Cerebellar cortex (tissue), 1 donor: Measurements from ENCODE around the gene TOGARAM2.
A peak's percentile ranks its signal among the peaks of the same experiment; 100 is the strongest.
"Not testable (repeated sequence)": the region's sequence is repeated elsewhere in the genome, so short reads cannot be mapped to it uniquely, and the experiment has no call there.

ENCODE experiments used
- DNase-seq: peaks from one replicate; pipeline ENCODE4 v3.0.0-alpha.2; 2015; ENCODE audit warnings: low spot score

TOGARAM2 gene

DNA sequence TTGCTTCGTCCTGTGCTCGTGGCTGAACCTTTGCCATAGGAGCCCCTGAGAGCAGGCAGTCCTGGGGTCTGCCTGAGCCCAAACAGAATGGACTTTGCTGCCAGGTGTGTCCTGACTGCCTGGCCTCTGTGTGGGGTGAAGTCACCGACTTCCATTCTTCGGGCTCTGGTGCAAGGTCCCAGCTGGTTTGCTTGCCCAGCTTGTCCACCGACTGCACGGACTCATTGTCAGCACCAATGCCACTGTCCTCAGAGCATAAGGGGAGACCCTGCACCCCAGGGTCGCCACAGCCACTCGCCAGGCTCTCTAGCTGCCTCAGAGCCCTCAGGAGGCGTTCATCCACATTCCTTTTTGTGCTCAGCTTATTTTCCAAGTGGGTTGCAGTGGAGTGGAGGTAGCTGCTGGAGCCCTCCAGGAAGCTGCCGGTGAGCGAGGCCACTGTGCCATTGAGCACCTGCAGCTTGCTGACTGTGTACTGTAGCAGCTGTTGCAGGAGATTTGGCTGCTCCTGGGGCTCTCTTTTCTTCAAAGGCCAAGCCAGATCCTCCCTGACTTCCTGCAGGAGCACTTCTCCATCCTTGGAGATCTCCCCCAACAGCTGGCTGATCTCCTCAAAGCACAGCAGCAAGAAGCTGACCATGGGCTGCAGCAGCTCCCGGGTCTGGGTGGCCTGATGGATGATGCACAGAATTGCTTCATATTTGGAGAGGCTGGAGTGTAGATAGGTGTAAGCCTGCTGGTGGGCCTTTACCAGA is 92.0 kb downstream of the TOGARAM2 start:
- no peak for DNase-seq

DNA sequence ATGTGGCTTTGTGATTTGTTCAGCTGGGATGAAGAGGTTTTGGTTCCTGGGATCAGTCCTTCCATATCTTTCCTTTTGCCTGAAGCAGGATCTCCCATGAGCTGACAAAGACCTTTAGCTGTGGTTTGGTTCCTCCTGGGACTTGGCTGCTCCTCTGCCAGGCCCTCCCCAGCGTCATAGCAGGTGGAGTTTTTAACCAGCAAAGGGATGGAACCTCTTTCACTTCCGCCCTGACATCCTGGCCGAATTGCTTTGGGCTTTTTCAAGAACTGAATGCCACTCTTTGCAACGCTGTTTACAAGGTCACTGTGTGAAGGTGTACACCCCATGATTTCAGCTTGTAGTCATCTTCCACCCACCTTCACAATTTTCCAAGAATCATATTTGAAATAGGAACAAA is 92.8 kb downstream of the TOGARAM2 start:
- no peak for DNase-seq

DNA sequence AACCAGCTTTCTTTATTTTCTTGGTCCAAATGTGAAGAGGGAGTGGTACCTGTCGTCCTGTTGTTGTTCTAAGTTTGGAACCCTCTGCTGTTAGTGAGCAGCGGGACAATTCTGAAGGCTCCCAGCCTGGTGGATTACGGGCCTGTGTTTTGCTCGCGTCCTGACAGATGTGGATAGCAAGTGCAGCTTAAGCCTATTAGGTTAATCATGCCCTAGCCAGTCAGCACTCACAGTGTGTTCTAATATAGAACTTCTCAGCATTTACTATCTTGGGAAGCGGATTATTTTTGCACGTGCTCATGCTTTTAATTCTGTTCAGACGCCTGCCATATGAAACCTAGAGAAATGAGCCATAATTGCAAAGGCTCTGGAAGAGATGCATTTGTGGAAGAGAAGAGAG is 93.3 kb downstream of the TOGARAM2 start, which contains the start of gene PCARE:
PCARE (minus strand) TSS at position 113 of the 400 bp plus-strand sequence. CDS start 262 bp downstream, outside the sequence.
- no peak for DNase-seq

DNA sequence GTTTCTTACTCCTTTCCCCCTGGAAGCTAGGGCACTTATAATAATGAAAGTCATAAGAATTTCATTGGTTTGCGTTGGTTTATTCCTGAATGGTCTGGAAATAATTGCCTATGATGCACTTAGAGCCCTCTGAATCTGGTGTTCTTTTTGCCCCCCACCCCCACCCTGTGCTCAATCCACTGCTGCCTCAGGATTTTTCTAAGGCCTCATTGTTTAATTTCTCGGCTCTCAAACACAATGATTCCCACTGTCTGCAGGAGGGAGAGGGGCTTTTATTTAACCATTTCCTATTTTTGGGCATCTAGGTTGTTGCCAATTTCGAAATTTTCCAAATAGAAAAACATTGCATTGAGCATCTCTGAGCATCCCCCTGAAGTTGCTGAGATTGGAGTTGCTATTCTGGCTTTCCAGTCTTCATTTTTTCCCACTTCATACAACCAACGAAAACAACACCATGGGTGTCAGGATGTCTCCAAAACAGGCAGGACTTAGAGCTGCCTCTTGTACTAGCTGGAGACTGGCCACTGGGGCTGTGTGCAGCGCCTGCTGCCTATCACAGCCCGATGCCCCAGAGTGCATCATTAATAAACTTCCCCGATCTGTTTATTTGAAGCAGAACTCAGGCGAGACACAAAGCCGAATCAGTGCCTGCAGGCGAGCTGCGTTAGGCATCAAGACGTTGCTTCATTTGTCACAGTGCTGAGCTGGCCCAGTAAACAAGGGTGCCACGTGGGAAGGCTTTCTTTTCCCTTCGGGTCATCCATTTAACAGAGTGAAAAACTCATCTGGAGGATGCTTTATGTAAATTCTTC is 95.0 kb downstream of the TOGARAM2 start:
- peak; percentile 22 for DNase-seq

DNA sequence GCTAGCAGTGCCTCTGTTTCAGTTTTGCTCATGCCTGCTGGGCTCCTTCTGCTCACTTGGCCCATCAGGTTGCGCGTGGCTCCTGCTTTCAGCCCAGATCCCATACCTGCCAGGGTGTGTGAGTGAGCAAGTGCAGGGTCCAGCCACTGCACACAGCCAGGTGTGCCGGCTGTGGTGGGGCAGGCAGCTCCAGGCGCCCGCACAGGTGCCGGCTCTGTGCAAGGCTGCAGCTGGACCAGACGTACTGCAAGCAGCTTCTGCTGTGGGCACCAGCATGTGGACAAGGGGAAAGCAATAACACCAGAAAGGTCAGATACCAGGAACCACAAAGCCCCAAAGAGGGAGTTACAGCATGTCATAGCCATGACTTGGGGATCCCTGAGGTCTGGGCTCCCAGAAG is 98.8 kb downstream of the TOGARAM2 start:
- DNase-seq: no peak

DNA sequence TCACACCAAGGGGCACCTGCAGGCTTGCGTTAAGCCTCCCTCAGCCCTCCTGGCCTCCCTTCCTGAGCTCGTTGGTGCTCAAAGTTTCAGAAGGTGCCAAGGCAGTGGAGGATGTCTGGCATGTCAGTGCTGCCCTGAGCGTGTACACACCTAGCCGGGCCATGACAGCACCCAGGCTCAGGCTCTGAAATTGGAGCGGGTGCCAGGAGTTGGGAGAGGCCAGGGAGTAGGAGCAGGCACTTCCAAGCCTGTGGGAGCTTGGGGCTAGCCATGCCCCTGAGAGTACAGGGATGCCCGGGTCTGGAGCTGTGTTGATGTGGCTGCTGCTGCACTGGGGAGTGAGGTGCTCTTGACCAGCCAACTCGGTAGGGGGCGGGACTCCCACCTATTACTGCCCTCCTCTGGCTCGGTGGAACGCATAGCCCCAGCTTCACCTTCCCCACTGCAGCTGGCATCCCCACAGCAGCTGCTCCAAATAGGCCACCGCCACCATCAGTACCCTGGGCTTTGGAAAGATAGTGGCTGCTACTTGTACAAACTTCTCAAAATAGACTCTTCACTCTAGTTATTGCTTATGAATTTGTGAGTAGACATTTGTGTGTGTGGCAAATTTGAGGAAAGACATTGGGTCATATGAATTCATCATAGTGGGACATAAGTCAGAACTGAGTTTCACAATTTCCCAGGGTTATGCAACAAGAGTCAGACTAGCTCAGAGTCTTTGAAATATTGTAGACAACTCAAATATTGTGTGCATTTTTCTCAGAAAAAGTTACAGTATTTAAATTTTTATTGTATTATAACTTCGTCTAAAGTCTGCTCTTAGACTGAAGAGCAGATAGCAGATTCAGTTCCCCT is 100.0 kb downstream of the TOGARAM2 start:
- no peak for DNase-seq

DNA sequence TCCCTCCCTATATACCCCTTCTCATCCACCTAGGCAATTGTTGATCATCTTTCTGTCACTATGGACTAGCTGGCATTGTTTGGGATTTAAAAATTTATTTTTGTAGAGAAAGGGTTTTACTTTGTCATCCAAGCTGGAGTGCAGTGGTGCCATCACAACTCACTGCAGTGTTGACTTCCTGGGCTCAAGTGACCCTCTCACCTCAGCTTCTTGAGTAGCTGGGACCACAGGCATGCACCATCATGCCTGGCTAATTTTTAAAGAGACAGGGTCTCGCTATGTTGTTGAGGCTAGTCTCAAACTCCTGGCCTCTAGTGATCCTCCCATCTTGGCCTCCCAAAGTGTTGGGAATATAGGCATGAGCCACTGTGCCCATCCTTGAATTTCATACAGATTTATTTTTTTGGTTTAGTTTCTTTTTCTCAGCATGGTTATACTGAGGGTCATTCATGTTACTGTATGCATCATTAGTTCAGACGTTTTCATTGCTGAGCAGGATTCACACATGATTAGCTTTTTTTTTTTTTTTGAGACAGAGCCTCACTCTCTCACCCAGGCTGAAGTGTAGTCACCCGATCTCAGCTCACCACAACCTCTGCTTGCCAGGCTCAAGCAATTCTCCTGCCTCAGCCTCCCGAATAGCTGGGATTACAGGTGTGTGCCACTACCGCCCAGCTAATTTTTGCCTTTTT is 101.9 kb downstream of the TOGARAM2 start:
- no peak for DNase-seq

DNA sequence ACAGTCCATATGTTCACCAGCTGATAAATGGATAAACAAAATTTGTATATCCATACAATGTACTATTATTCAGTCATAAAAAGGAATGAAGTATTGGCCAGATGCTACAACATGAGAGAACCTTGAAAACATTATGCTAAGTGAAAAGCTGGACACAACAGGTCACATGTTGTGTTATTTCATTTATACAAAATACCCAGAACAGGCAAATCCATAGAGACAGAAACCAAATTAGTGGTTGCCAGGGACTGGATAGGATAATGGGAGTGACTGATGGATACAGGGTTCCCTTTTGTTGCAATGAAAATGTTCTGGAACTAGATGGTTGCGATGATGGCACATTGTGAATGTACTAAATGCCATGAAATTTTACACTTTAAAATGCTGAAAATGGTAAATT is 103.5 kb downstream of the TOGARAM2 start:
- DNase-seq: no peak

DNA sequence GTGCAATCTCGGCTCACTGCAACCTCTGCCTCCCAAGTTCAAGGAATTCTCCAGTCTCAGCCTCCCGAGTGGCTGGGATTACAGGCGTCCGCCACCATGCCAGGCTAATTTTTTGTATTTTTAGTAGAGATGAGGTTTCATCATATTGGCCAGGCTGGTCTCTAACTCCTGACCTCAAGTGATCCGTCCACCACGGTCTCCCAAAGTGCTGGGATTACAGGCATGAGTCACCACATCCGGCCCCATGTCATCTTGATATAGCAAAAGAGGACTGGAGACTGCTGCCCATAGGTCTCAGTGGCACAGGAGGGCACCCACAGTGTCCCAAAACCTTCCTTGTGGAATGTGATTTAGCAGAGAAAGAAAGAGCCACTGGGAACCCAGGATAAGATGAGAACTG is 109.2 kb downstream of the TOGARAM2 start:
- not testable (repeated sequence) for DNase-seq

DNA sequence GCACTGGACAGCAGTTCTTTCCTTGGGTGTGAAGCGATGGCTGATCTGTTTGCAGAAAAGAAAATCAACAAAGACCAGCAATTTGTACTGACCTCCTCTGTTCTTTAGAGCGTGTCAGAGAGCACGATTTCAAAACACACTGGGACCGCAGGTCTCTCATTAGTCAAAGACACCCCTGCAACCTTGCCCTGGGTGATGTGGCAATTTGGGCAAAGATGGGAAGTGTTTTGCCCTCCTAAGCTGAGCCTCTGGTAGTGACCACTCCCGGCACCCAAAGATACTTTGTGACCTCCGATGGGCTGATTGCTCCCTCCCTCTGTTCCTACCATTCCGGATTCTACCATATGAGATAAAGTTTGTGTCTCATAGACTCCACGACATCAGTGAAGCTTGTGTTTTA is 115.9 kb downstream of the TOGARAM2 start:
- DNase-seq: no peak

DNA sequence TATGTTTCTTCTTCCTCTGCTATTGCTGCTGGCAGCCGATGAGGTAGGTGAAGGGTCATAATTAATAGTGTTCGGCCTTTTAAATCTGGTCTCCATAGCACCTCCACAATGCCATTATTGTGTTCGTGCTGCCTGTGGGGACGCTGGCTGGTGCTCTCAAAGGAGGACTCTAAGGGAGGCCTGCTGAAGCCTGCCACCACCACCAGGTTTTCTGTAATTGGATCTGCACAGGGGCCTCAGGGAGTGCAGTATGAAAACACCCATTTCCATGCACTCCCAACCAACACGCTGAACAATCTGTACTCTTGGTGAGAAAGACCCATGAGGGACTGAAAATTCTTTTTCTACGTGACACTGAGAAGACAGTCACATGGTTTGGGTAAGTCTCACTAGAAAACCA is 116.5 kb downstream of the TOGARAM2 start:
- no peak for DNase-seq

DNA sequence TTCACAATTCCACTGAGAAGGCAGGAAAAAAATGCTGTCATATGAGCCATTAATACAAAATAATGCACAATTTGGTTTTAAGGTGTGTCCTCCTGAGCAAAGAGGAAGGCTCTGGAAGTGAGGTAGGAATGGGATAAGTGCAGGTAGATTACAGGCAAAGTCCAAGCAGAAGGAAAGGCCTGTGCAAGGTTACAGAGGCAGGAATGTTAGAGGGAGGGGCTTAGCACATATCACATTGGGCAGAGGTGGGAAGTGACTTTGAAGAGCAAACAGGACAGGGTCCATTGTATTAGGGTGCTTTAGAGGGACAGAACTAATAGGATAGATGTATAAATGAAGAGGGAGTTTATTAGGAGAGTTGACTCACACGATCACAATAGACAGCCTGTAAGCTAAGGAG is 119.5 kb downstream of the TOGARAM2 start:
- no peak for DNase-seq
